WERI-Rb-1 (cell line): Measurements from ENCODE around the gene TPP2.

Source experiments
- DNase-seq: peaks from one replicate; pipeline ENCODE4 v3.0.0-alpha.2; 2020
- H3K27ac ChIP-seq: fragments of 250-450 bp; sonication (Bioruptor Pico); 2 replicates; pipeline ENCODE4 v1.5.1; 2020; ENCODE audit warnings: mild to moderate bottlenecking, moderate library complexity
- H3K27me3 ChIP-seq: fragments of 250-450 bp; sonication (Bioruptor Pico); 2 replicates; pipeline ENCODE4 v1.5.1; 2021; ENCODE audit warnings: mild to moderate bottlenecking, low read depth, moderate library complexity; ENCODE audit not compliant: insufficient read depth, severe bottlenecking
- H3K36me3 ChIP-seq: fragments of 250-450 bp; sonication (Bioruptor Pico); 2 replicates; pipeline ENCODE4 v1.5.1; 2020; ENCODE audit warnings: mild to moderate bottlenecking, moderate library complexity
- H3K4me3 ChIP-seq: 2 replicates; pipeline ENCODE4 v1.5.1; 2011; ENCODE audit warnings: low read depth, mild to moderate bottlenecking, control low read depth, low read length
- H3K9me3 ChIP-seq: fragments of 250-450 bp; sonication (Bioruptor Pico); 2 replicates; pipeline ENCODE4 v1.5.1; 2021; ENCODE audit warnings: mild to moderate bottlenecking, moderate library complexity; ENCODE audit not compliant: severe bottlenecking
- CTCF ChIP-seq: IDR thresholded peaks from 2 replicates; pipeline ENCODE4 v1.5.1; 2011; ENCODE audit warnings: low read depth, mild to moderate bottlenecking, control low read depth, inconsistent platforms, low read length

TPP2 gene

GRCh38 chr13:102658660-102659059 is 61.9 kb downstream of the TPP2 start:
- Histone ChIP-seq H3K27ac (peak overlapping the region; percentile 47), H3K4me3 (no peak overlapping the region), H3K36me3 (peaks cover 87% of the 10 kb centered on the region), H3K27me3 (no peaks in the 10 kb centered on the region), H3K9me3 (peaks cover 6% of the 10 kb centered on the region)
- no peak for TF ChIP-seq CTCF
- DNase-seq, result peak; percentile 96

DNA sequence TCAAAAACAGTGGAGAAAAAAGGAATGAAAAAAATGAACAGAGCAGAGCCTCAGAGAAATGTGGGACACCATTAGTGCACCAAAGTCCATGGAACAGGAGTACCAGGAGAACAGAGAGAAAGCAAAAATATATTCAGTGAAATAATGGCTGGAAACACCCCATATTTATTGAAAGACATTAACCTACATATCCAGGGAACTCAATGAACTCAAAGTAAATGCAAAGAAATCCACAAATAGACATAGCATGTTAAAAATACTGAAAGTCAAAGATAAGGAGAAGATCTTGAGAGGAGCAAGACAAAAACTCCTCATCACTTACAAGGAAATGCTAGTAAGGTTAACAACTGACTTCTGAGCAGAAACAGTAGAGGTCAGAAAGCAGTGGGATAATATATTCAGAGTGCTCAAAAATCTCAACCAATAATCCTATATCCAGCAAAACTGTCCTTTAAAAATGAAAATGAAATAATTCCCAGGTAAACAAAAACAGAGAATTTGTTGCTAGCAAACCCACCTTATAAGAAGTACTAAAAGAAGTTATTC is 62.5 kb downstream of the TPP2 start:
- no peak for DNase-seq
- Histone ChIP-seq H3K36me3 (peaks cover 90% of the 10 kb centered on the region), H3K27me3 (no peaks in the 10 kb centered on the region), H3K9me3 (peaks cover 6% of the 10 kb centered on the region), H3K4me3 (no peak overlapping the region), H3K27ac (peak overlapping the region; percentile 28)
- TF ChIP-seq CTCF, result no peak

- TF ChIP-seq CTCF, result no peak
- Histone ChIP-seq H3K36me3 (peaks cover 94% of the 10 kb centered on the region), H3K4me3 (no peak overlapping the region), H3K27me3 (no peaks in the 10 kb centered on the region), H3K9me3 (peaks cover 22% of the 10 kb centered on the region), H3K27ac (no peak overlapping the region)
- no peak for DNase-seq
Measured at GRCh38 chr13:102667023-102667422, 70.2 kb downstream of the TPP2 start.

- peaks cover 97% of the 10 kb centered on the region for H3K36me3 ChIP-seq
- H3K27me3 ChIP-seq, result no peaks in the 10 kb centered on the region
- no peak for DNase-seq
- H3K9me3 ChIP-seq, result peaks cover 22% of the 10 kb centered on the region
- H3K27ac ChIP-seq, result no peak overlapping the region
- no peak for TF ChIP-seq CTCF
- H3K4me3 ChIP-seq, result no peak overlapping the region
Measured at GRCh38 chr13:102667911-102668310, 71.1 kb downstream of the TPP2 start.

GRCh38 chr13:102670130-102670529 is 73.3 kb downstream of the TPP2 start:
- H3K27ac ChIP-seq, result no peak overlapping the region
- no peaks in the 10 kb centered on the region for H3K27me3 ChIP-seq
- H3K36me3 ChIP-seq, result peaks cover 98% of the 10 kb centered on the region
- peaks cover 22% of the 10 kb centered on the region for H3K9me3 ChIP-seq
- no peak for TF ChIP-seq CTCF
- H3K4me3 ChIP-seq, result no peak overlapping the region
- no peak for DNase-seq

DNA sequence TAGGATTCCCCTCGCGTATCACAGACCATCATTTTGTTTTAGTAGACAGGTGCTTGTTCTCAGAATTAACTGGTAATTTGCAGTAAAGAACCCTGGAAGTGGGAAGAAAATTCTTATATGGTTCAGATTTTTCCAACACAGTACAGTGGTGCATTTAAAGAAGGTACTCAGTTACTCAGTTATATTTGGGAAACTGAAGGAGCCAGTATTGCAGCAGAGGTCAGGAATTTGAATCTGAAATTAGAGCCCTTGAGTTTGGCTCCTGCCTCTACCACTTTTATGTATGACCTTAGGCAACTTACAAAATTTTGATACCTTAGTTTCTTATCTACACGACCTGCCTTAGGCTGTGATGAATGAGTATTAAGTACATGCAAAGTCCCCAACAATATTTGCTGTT is 78.3 kb downstream of the TPP2 start:
- H3K36me3 ChIP-seq, result peaks cover 97% of the 10 kb centered on the region
- no peak for TF ChIP-seq CTCF

More for the DNA sequence above, 78.3 kb downstream of the TPP2 start:
- Histone ChIP-seq H3K27ac (no peak overlapping the region), H3K9me3 (peaks cover 4% of the 10 kb centered on the region), H3K27me3 (no peaks in the 10 kb centered on the region), H3K4me3 (no peak overlapping the region)
- no peak for DNase-seq
